ENCODE measurements around the gene SLC37A1.

The SLC37A1 gene

GRCh38 chr21:42545317-42545716 is 31.7 kb downstream of the SLC37A1 start:
- H3K9ac ChIP-seq = no peak overlapping the region
- H2AFZ ChIP-seq = no peak overlapping the region
- H3K79me2 ChIP-seq = no peaks in the 10 kb centered on the region
- no peaks in the 10 kb centered on the region for H3K4me1 ChIP-seq
- H3K27ac ChIP-seq = no peak overlapping the region
- H3K27me3 ChIP-seq (ENCODE audit: control insufficient read depth, insufficient read depth, low read length) = no peaks in the 10 kb centered on the region
- no peak overlapping the region for H3K4me2 ChIP-seq (ENCODE audit: low read length)
- no peaks in the 10 kb centered on the region for H3K36me3 ChIP-seq (ENCODE audit: control insufficient read depth, insufficient read depth, low read length)
- no peak for TF ChIP-seq CTCF (IDR thresholded peaks at IDR 0.05)
- no peaks in the 10 kb centered on the region for H3K9me3 ChIP-seq (ENCODE audit: control insufficient read depth, low read length)
- H3K4me3 ChIP-seq (ENCODE audit: low read depth, low read length) = no peak overlapping the region

GRCh38 chr21:42545745-42546144 is 32.1 kb downstream of the SLC37A1 start:
- no peaks in the 10 kb centered on the region for H3K27me3 ChIP-seq (ENCODE audit: control insufficient read depth, insufficient read depth, low read length)
- no peak for TF ChIP-seq CTCF (IDR thresholded peaks at IDR 0.05)
- no peaks in the 10 kb centered on the region for H3K4me1 ChIP-seq
- H3K4me2 ChIP-seq (ENCODE audit: low read length) = no peak overlapping the region
- no peak overlapping the region for H3K27ac ChIP-seq
- H3K9me3 ChIP-seq (ENCODE audit: control insufficient read depth, low read length) = no peaks in the 10 kb centered on the region
- no peak overlapping the region for H3K4me3 ChIP-seq (ENCODE audit: low read depth, low read length)
- no peak overlapping the region for H2AFZ ChIP-seq
- H3K36me3 ChIP-seq (ENCODE audit: control insufficient read depth, insufficient read depth, low read length) = no peaks in the 10 kb centered on the region
- H3K9ac ChIP-seq = no peak overlapping the region
- no peaks in the 10 kb centered on the region for H3K79me2 ChIP-seq

GRCh38 chr21:42546433-42546832 is 32.8 kb downstream of the SLC37A1 start:
- no peaks in the 10 kb centered on the region for H3K9me3 ChIP-seq (ENCODE audit: control insufficient read depth, low read length)
- no peaks in the 10 kb centered on the region for H3K36me3 ChIP-seq (ENCODE audit: control insufficient read depth, insufficient read depth, low read length)
- H3K4me2 ChIP-seq (ENCODE audit: low read length) = no peak overlapping the region
- no peak overlapping the region for H3K9ac ChIP-seq
- no peaks in the 10 kb centered on the region for H3K4me1 ChIP-seq
- no peaks in the 10 kb centered on the region for H3K79me2 ChIP-seq
- H2AFZ ChIP-seq = no peak overlapping the region
- no peak overlapping the region for H3K4me3 ChIP-seq (ENCODE audit: low read depth, low read length)
- H3K27me3 ChIP-seq (ENCODE audit: control insufficient read depth, insufficient read depth, low read length) = no peaks in the 10 kb centered on the region
- no peak overlapping the region for H3K27ac ChIP-seq
- TF ChIP-seq CTCF (IDR thresholded peaks at IDR 0.05) = no peak

- H3K27ac ChIP-seq = no peak overlapping the region
- H3K4me3 ChIP-seq (ENCODE audit: low read depth, low read length) = no peak overlapping the region
- H3K79me2 ChIP-seq = no peaks in the 10 kb centered on the region
- H3K27me3 ChIP-seq (ENCODE audit: control insufficient read depth, insufficient read depth, low read length) = no peaks in the 10 kb centered on the region
- no peaks in the 10 kb centered on the region for H3K9me3 ChIP-seq (ENCODE audit: control insufficient read depth, low read length)
- H3K4me2 ChIP-seq (ENCODE audit: low read length) = no peak overlapping the region
- TF ChIP-seq CTCF (IDR thresholded peaks at IDR 0.05) = no peak
- H2AFZ ChIP-seq = no peak overlapping the region
- H3K9ac ChIP-seq = no peak overlapping the region
- no peaks in the 10 kb centered on the region for H3K36me3 ChIP-seq (ENCODE audit: control insufficient read depth, insufficient read depth, low read length)
- H3K4me1 ChIP-seq = no peaks in the 10 kb centered on the region
These were observed 33.6 kb downstream of the SLC37A1 start for GRCh38 chr21:42547001-42547905.

GRCh38 chr21:42547906-42548365 is 34.3 kb downstream of the SLC37A1 start:
- Histone ChIP-seq H2AFZ (no peak overlapping the region), H3K27ac (no peak overlapping the region), H3K4me3 (ENCODE audit: low read depth, low read length) (no peak overlapping the region), H3K36me3 (ENCODE audit: control insufficient read depth, insufficient read depth, low read length) (no peaks in the 10 kb centered on the region), H3K9me3 (ENCODE audit: control insufficient read depth, low read length) (no peaks in the 10 kb centered on the region), H3K4me1 (no peaks in the 10 kb centered on the region), H3K79me2 (no peaks in the 10 kb centered on the region), H3K4me2 (ENCODE audit: low read length) (no peak overlapping the region), H3K27me3 (ENCODE audit: control insufficient read depth, insufficient read depth, low read length) (no peaks in the 10 kb centered on the region), H3K9ac (no peak overlapping the region)
- TF ChIP-seq CTCF (IDR thresholded peaks at IDR 0.05) = no peak
